Measurements from ENCODE around the gene PIP4K2C. TPM values are rescaled to one million over a fixed set of nuclear protein-coding genes. Genes with fewer than 3 reads are reported as not detected.
"Not testable (repeated sequence)": the region's sequence is repeated elsewhere in the genome, so short reads cannot be mapped to it uniquely, and the experiment has no call there.

Gene PIP4K2C
- polyA plus RNA-seq, 4 donors: 41.6 to 47.4 (median 45.1) TPM

DNA sequence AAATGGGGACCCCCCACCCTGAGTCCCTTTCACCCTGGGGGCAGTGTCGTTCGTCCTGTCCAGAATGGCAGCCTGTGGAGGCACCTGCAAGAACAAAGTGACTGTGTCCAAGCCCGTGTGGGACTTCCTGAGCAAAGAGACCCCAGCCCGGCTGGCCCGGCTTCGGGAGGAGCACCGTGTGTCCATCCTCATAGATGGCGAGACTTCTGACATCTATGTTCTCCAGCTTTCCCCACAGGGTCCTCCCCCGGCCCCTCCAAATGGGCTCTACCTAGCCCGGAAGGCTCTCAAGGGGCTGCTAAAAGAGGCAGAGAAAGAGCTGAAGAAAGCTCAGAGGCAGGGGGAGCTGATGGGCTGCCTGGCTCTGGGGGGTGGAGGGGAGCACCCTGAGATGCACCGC lies 15.8 kb downstream of the PIP4K2C start:
- no peak for DNase-seq (ENCODE audit: low read depth in 4 of 4, low spot score in 3 of 4)

DNA sequence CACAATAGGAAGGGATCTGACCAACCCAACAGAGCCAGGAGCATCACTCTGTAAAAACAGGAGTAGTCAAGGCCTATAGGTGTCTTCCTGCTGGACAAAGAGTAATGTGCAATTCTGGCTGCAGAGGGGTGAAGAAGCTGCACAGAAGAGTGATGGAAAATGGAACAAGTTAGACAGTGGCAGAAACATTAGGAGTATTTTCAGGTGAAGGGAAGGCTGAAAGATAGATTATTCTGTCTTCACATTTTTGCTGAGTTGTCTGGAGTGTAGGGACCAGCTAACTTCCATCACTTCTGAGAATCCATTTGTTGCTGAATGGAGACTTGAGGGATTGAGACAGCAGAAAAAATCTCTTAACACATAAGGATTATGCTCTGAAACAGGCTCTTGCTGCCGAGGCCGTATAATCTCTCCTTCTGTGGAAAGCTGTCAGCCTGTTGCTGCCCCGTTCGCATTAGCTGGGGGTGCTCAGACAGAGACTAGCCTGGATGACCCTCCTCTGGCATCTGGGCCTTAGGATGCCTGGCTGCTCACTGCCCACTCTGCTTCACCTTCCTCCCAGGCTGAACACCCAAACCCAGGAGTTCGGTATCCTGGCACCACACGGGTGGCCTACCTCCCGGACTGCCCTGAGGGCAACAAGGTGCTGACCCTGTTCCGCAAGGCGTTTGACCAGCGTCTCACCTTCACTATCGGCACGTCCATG lies 17.1 kb downstream of the PIP4K2C start:
- no peak for DNase-seq (ENCODE audit: low read depth in 4 of 4, low spot score in 3 of 4)

DNA sequence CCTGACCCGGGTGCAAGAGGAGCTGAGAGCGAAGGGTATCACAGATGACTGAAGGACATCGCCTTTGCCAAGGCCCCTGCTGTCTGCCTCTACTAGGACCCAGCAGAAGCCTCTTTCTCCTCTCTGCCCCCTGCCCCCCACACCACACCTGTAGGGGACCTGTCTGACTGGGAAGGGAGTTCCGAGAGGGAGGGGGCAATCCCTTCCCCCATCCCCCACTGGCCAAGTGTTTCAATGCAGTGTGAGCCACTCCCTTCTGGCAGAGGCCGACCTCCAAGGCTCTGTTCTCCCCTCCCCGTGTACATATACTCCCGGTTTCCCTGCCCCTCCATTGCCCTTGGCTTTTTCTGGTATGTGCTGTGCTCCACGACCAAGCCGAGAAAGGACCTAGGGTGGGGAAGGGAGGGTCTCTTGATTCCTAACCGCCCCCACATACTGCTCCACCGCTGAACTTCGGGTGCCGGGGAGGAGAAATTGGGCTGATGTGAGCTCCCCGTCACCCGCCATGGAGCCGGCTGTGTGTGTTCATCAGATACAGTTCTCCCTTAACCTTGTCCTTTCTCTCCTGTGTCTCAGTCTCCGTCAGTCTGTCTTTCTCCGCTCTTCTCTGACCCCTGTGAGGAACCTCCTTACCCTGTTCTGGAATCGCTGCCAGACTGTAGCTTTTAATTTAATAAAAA lies 18.2 kb downstream of the PIP4K2C start:
- DNase-seq (ENCODE audit: low read depth in 4 of 4, low spot score in 3 of 4): no peak

DNA sequence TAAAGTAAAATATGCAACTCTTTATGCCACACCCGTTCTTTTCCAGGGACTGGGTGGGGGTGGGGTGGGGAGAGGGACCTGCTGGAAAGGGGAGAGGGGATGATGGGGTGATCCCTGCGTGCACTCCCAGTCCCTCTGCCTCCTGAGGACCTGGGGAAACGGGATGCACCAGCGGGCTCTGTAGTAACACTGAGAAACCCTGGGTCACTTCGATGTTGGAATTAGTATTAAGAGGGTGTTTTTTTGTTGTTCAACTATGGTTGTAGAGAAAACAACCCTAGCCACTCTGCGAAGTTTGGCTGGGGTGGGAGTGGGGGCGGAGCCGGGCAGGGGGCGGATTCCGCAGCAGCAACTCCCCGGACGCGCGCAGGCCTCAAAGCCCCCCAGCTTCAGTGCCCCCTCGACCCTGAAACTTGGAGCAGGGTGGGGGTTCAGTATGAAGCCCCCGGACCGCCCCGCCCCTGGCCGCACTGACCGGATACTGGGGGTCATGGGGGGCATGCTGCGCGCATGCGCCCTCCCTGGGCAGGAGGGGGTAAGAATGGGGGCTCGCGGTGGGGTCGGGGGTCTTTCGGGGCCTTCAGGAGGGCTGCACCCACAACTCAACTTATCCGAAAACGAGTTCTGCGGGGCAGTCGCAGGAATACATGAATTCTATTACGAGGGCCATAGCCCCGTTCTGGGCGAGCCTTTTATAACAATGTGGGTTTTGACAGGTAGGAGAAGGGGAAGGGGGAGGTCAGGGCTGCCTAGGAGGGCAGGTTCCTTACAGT lies 19.0 kb downstream of the PIP4K2C start:
- no peak for DNase-seq (ENCODE audit: low read depth in 4 of 4, low spot score in 3 of 4)

DNA sequence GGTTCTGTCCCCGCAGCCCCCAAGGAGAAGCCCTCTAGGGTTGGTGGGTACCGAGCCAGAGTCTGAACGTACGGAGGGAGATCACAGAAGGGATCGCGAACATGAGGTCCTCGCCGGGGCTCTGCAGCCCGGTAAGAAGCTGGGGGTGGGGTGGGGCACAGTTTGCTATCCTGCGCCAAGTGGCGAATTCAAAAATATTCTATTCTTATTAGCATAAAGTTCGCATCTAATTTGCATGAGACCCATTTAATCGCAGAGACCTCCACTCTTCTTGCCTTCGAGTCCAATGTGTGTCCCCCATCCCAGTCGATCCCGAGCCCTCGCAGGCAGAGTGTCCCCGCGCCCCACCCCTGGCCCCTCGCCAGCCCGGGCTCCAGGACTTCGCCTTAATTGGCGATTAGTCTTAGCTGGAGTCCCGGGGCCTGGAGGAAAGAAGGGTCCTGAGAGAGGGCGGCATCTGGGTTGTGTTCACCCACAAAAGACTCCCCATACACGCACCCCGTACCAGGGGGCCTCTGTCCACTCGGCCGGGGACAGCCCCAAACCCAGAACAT lies 19.6 kb downstream of the PIP4K2C start:
- no peak for DNase-seq (ENCODE audit: low read depth in 4 of 4, low spot score in 3 of 4)

DNA sequence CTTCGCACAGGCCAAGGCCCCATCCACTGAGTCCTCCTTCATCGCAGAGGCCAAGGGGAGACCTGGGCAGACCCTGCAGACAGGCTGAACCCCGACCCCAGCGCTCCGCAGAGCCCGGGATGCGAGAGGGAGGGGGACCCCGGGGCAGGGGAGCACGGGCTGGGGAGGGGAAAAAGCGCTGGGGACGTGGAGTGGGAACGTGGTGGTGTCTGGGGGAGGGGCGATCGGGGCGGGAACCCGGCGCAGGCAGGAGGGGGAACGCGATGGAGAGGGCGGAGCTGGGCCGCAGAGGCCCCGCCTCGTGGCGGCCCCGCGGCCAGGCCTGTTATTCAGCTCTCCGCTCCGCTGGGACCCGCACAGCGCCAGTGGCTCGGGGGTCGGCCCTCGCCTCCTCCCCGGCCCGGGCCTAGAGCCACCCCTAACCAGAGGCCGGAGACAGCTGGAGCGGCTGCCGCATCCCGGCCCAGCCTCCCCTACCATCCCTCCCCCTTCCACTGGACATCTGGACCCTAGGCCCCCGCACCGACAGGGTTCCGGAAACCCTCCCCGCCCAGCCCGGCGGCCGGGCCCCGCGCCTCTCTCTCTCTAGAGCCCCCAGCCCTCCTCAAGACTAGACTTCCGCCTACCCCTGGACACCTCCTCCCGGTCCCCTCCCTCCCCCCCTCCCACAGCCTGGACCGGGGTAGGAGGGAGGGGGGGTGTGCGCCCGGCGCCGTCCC lies 20.3 kb downstream of the PIP4K2C start, which contains the start of gene ARHGEF25:
Gene ARHGEF25 (plus strand): TSS at position 328 of the 719 bp plus-strand sequence. CDS start 460 bp downstream, outside the sequence.
- DNase-seq (ENCODE audit: low read depth in 4 of 4, low spot score in 3 of 4): peak in 1 of 4 donors; percentile 62

DNA sequence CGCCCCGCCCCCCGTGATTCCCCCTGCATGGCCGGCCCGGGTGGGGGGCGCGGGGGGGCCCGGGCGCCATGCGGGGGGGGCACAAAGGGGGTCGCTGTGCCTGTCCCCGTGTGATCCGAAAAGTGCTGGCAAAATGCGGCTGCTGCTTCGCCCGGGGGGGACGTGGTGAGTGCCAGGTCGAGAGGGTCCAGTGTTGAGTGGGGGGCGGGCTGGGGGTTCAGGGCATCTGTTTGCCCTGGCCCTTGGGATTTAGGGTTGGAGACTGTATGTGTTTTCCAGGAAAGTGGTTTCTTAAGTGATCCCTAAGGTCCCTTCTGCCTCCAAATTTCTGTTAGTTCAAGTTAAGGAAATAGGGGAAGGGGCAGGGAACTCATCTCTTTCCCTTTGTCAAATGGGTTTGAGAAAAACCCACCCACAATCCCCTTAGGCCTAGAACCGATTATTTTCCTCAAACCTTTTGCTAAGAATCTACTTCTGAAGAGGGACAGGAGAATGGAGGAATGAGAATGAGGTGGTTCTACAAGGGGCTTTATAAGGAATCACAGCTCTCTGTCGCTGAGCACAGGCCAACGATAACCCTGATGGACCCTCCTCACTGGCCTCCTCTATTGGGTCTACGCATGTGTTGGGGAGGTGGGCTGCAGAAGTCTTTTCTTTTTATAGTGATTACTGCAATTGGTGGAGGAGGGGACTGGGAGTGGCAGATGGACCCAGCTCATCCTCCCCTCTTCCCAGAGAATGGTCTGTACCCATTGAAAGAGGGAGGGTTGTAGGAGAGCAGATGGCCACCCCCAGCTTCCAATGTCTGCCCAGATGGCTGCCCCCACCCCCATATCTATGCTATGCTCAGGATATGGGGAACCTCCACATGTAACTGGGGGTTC lies 21.1 kb downstream of the PIP4K2C start:
- DNase-seq (ENCODE audit: low read depth in 4 of 4, low spot score in 3 of 4): no peak

DNA sequence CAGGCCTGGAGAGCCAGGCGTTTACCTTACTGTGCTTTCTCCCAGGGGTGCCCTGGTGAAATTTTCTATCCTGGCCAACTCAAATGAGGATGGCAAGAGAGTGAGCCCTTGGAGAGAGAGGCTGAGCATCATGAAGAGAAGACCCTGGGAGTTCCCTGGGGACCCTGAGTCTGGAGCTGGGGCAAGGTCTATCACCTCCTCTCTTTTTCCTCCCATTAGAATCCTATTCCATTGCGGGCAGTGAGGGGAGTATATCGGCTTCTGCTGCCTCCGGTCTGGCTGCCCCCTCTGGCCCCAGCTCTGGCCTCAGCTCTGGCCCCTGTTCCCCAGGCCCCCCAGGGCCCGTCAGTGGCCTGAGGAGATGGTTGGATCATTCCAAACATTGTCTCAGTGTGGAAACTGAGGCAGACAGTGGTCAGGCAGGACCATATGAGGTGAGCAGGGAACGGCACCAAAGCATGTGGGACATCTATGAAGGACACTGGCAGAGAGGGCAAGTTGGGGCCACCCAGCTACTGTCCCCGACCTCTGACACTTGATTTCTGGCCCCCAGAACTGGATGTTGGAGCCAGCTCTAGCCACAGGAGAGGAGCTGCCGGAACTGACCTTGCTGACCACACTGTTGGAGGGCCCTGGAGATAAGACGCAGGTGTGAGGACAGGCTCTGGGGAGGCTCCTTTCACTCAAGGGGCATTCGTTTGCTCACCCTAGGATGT lies 21.9 kb downstream of the PIP4K2C start:
- no peak for DNase-seq (ENCODE audit: low read depth in 4 of 4, low spot score in 3 of 4)

DNA sequence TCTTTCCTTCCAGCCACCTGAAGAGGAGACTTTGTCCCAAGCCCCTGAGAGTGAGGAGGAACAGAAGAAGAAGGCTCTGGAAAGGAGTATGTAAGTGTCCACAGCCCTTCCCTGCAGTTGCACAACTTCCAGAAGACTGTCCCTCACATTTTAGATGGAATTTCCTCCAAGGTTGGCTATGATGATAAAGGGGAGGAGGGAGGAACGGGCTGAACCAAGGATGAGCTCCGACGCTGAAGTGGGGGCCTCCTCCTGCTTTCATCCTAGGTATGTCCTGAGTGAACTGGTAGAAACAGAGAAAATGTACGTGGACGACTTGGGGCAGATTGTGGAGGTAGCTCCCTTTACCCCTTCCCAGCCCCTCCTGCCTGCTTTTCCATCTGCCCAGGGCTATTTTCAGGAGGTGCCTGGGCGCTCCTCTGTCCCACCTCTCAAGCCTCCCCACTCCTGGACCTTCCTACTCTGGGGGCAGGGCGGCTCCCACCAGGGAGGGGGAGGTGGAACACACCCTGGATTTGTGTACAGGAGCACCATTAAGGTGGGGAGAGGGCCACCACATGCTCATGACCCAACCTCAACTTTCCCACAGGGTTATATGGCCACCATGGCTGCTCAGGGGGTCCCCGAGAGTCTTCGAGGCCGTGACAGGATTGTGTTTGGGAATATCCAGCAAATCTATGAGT lies 22.6 kb downstream of the PIP4K2C start:
- DNase-seq (ENCODE audit: low read depth in 4 of 4, low spot score in 3 of 4): no peak

DNA sequence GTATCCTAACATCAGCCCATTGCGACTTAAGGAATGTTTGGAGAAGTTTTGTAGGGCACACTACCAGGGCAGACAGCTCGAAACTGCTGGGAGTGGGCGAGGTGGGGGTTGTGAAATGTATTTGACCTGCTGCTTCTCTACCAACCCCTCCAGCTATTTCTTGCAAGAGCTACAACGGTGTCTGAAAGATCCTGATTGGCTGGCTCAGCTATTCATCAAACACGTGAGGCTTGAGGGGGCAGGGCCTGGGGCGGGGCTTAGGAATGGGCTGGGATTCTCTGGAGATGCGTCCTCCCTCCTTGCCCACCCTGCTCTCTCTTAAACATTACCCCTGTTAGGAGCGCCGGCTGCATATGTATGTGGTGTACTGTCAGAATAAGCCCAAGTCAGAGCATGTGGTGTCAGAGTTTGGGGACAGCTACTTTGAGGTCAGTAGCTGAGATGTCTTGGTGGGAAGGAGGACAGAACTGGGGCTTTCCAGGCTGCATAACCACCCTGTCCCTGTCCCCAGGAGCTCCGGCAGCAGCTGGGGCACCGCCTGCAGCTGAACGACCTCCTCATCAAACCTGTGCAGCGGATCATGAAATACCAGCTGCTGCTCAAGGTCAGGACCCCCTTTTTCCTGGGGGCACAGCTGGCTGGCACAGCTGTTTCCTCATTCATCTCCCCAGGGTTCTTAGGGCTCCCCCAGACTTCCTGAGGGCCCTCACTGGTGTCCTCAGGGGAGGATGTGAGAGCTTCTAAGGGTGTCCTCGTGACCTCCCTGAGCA lies 23.4 kb downstream of the PIP4K2C start:
- DNase-seq (ENCODE audit: low read depth in 4 of 4, low spot score in 3 of 4): no peak

DNA sequence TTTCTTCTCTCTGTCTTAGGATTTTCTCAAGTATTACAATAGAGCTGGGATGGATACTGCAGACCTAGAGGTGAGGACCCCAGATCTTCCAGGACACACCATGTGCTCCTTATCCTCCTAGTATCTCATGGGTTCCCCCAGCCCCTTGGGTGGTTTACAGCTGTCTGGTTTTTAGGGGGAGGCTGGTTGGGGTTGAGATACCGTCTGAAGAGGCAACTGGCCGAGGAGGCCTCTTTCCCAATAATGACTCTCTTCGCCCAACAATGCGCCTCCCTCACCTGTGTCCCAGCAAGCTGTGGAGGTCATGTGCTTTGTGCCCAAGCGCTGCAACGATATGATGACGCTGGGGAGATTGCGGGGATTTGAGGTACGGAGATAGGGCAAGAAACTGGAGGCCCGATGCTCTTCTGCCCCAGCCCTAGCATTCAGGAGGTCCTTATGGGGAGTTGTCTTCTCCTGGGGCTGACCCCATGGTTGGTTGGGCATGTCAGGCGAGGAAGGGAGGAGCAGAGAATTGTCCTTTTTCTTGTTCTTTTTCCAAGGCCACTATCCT lies 24.0 kb downstream of the PIP4K2C start:
- DNase-seq (ENCODE audit: low read depth in 4 of 4, low spot score in 3 of 4): no peak

DNA sequence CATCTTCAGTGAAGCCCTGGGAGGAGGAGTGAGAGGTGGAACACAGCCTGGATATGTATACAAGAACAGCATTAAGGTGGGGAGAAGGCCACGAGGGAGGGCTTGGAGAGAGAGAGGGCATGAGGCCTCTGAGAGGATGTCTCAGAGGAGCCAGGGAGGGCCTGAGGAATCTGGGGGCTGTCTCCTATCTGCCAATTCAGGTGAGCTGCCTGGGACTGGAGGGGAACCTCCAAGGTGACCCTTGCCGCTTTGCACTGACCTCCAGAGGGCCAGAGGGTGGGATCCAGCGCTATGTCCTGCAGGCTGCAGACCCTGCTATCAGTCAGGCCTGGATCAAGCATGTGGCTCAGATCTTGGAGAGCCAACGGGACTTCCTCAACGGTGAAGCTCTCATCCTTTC lies 24.6 kb downstream of the PIP4K2C start:
- no peak for DNase-seq (ENCODE audit: low read depth in 4 of 4, low spot score in 3 of 4)

DNA sequence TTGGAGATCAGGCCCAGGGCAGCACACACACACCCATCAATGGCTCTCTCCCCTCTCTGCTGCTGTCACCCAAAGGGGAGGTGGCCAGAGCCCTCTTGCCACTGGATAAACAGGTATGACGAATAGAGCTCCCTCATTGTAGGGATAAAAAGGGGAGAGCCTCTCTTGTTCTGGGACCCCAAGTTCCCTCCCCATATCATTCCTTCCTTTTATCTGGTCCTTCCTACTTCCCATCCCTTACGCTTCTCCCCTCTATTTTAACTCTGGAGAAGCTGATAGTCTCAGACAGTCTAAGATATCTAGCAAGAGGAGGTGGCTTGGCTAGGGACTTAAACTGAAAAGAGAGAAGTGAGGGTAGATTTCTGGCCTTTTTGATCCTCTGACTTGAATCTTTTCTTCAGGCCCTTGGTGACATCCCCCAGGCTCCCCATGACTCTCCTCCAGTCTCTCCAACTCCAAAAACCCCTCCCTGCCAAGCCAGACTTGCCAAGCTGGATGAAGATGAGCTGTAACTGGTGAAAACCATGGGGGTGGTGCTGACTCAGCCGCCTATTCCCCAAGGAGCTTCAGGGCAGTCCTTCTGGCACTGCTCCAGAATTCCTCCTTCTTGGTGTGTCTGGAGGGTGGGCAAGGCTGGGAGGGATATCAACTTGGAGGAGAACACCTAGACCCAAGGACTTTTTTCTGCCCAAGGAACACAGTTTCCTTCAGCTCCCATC lies 25.6 kb downstream of the PIP4K2C start:
- DNase-seq (ENCODE audit: low read depth in 4 of 4, low spot score in 3 of 4): no peak

DNA sequence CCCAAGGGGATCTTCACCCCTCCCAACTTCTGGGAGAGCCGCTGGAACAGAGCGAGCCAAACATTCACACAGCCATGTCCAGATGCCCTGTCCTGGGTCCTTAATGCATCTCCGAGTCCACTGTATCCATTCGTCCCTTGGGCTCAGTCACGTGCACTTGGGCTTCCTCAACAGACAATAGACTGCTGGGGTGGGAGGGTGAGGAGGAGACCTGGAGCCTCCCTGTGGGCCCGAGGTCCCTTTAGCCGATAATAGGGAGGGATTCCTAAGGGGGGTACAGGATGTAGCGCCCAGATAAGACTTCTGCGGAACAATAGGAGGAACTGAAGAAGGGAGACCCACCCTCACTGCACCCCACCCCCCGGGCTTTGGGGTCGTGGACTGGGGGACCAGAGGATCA lies 26.9 kb downstream of the PIP4K2C start:
- DNase-seq (ENCODE audit: low read depth in 4 of 4, low spot score in 3 of 4): no peak

DNA sequence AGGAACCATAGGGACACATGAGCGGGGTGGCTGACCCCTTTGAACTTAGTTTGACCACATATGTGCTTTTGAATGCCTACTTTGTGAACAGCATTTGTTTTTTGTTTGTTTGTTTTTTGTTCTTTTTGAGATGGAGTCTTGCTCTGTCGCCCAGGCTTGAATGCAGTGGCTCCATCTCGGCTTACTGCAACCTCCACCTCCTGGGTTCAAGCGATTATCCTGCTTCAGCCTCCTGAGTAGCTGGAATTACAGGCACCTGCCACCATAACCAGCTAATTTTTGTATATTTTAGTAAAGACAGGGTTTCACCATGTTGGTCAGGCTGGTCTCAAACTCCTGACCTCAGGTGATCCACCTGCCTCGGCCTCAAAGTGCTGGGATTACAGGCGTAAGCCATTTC lies 27.4 kb downstream of the PIP4K2C start:
- not testable (repeated sequence) for DNase-seq (ENCODE audit: low read depth in 4 of 4, low spot score in 3 of 4)

DNA sequence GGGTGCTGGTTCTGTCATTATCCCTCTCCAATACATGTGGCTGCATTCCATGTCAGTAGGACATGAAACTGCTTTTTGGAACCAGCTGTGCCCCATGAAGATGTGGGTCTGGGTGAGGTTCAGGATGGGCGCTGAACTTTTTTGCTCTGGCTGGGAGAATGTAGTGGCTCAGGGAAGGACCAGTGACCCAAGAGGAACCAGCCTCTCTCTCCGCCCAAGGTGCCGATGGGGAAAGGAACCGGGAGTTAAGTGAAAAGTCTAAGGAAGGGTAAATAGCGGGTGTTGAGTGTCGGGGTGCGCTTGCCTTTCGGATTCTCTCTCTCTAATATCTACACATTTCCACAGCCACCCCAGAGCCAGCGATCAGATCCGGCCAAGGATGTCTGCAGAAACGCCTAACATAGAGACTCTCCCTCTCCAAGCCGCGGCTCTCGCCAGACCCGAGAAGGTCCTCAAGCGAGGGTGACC lies 28.0 kb downstream of the PIP4K2C start:
- DNase-seq (ENCODE audit: low read depth in 4 of 4, low spot score in 3 of 4): no peak

Measured in right renal pelvis (tissue), 4 donors.